ENCODE measurements around the gene ARHGDIA. TPM values are rescaled to one million over a fixed set of nuclear protein-coding genes. Genes with fewer than 3 reads are reported as not detected.

The ARHGDIA gene
- total RNA-seq, 2 donors from 2014 or later, result 874 to 929 TPM

DNA sequence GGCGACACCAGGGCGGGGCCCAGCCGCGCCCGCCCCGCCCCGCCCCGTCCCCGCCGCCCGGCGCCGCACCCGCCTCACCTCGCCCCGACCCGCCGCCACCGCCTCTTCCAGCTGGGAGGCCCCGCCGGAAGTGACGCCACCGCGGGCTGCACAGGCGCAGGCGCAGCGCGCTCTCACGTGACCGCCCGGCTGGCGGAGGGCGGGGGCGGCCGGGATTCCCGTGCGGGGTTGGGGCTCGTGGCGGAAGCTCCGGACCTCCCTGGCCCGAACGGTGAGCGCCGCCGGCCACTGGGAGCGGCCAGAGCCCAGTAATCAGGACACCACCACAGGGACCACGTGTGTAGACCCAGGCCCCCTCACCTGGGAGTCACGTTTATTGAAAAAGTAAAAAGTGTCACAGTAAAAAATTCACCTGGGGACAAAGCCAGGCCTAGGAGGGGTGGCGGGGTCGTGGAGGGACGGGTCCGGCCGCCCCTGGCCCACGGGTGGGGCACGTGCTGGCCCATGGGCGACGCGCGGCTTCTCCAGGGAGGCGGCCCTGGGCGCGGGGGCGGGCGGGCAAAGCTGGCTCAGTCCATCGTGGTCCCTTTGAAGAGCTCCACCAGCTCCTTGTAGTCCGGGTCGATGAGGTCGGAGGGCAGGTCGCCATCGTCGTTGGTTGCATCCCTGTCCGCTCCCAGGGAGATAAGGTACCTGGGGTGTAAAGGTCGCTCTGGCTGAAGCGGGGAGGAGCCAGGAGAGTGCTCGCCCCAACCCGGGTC lies 37.8 kb downstream of the ARHGDIA start, which contains the start of gene MCRIP1:
TSS of gene MCRIP1 (minus strand) at position 132 of the 761 bp plus-strand sequence. CDS start 8,785 bp downstream, outside the sequence.
- DNase-seq (ENCODE audit: low spot score) (peak; percentile 96), ATAC-seq (peak; percentile 90 to 92)
- H3K27ac Mint-ChIP-seq, result peak within 1 kb of the TSS; percentile 86 to 93
- H3K4me1 Mint-ChIP-seq (ENCODE audit: low read depth in 2 of 2), result peaks cover 26 to 35% of the 10 kb centered on the region in 2 donors
- no peaks in the 10 kb centered on the region for H3K27me3 Mint-ChIP-seq
- H3K9me3 Mint-ChIP-seq, result no peaks in the 10 kb centered on the region
- no peaks in the 10 kb centered on the region for H3K36me3 Mint-ChIP-seq
- H3K4me3 Mint-ChIP-seq, result peak within 1 kb of the TSS; percentile 91

DNA sequence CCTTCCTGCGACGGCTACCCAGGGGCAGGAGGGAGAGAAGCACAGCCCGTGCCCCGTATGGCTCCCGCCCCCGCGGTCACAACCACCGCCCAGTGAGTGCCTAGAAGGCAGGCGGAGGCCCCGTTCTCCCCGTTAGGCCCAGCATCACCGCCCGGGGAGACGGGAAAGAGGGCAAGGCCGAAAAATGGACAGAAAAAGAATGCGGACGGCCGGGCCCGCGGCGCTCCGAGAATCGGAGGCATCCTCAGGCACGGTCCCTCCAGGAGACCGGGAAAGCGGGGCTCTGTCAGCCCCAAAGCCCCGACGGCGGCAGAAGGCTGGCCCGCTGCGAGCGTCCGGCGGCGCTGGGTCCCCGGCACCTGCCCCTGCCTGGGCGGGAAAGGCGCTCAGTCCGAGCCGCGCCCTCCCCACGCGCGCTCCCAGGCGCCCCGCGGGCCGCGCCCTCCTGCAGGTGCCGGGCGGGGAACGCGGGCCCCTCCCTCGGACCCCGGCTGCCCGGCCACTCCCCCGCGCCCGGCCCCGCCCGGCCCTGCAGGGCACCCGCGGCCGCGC lies 38.5 kb downstream of the ARHGDIA start:
- no peaks in the 10 kb centered on the region for H3K36me3 Mint-ChIP-seq
- peak; percentile 28 to 51 for ATAC-seq
- H3K27ac Mint-ChIP-seq, result peak overlapping the region; percentile 86 to 93
- H3K9me3 Mint-ChIP-seq, result no peaks in the 10 kb centered on the region
- peak overlapping the region; percentile 91 for H3K4me3 Mint-ChIP-seq
- no peak for DNase-seq (ENCODE audit: low spot score)
- no peaks in the 10 kb centered on the region for H3K27me3 Mint-ChIP-seq
- H3K4me1 Mint-ChIP-seq (ENCODE audit: low read depth in 2 of 2), result peaks cover 24 to 33% of the 10 kb centered on the region in 2 donors

GRCh38 chr17:81831957-81832607 lies 39.1 kb downstream of the ARHGDIA start:
- H3K4me3 Mint-ChIP-seq, result peak overlapping the region; percentile 91
- H3K4me1 Mint-ChIP-seq (ENCODE audit: low read depth in 2 of 2), result peaks cover 22 to 30% of the 10 kb centered on the region in 2 donors
- H3K9me3 Mint-ChIP-seq, result no peaks in the 10 kb centered on the region
- ATAC-seq (peak; percentile 22 to 47), DNase-seq (ENCODE audit: low spot score) (peak; percentile 59)
- H3K27ac Mint-ChIP-seq, result peak overlapping the region; percentile 86 to 93
- no peaks in the 10 kb centered on the region for H3K36me3 Mint-ChIP-seq
- H3K27me3 Mint-ChIP-seq, result no peaks in the 10 kb centered on the region

DNA sequence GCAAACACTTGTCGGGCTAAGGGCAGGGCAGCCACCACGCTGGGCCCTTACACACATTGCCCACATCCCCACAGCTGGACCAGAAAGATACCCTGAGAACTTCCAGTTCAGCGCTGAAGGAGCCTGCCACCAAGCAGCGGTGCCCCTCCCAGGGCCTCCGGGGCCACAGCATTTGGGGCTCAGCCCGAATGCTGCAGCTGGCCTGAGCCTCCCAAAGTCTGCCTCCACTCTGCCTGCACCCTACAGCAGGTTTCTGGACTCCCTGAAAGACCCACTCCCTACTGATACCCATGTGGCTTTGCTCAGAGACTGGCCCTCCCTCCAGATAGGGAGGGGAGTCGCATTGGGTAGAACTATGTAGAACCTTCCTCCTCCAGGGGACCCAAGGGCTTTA lies 39.6 kb downstream of the ARHGDIA start:
- Mint-ChIP-seq H3K27ac (peak overlapping the region; percentile 86 to 93), H3K4me3 (peak overlapping the region; percentile 91), H3K4me1 (ENCODE audit: low read depth in 2 of 2) (peaks cover 22 to 30% of the 10 kb centered on the region in 2 donors), H3K9me3 (no peaks in the 10 kb centered on the region), H3K27me3 (no peaks in the 10 kb centered on the region), H3K36me3 (no peaks in the 10 kb centered on the region)
- ATAC-seq (no peak), DNase-seq (ENCODE audit: low spot score) (no peak)

DNA sequence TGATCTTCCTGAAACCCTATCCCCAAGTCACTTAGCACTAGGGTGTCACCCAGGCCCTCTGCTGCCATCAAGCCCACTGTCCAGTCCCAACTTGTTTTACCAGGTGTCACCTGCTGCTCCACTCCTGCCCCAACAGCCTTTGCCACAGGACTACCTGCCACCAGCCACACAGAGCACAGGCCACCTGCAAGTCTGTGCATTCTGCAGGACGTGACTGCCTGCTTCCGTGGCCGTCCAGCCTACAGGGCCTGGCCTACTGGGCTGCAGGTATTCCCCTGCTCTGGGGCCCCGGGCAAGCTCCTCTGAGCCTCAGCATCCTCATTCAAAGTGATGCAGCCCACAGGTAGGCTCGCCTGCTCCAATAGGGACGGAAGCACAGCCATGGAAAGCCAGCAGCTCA lies 41.3 kb downstream of the ARHGDIA start:
- H3K27me3 Mint-ChIP-seq, result no peaks in the 10 kb centered on the region
- peak overlapping the region in 1 of 2 donors; percentile 16 for H3K27ac Mint-ChIP-seq
- H3K36me3 Mint-ChIP-seq, result no peaks in the 10 kb centered on the region
- ATAC-seq (no peak), DNase-seq (ENCODE audit: low spot score) (no peak)
- no peaks in the 10 kb centered on the region for H3K9me3 Mint-ChIP-seq
- H3K4me1 Mint-ChIP-seq (ENCODE audit: low read depth in 2 of 2), result peaks cover 27 to 30% of the 10 kb centered on the region in 2 donors
- peak overlapping the region; percentile 12 for H3K4me3 Mint-ChIP-seq

GRCh38 chr17:81828656-81829055 lies 42.5 kb downstream of the ARHGDIA start:
- Mint-ChIP-seq H3K9me3 (no peaks in the 10 kb centered on the region), H3K36me3 (no peaks in the 10 kb centered on the region), H3K4me3 (peak overlapping the region; percentile 21), H3K27ac (no peak overlapping the region), H3K27me3 (no peaks in the 10 kb centered on the region), H3K4me1 (ENCODE audit: low read depth in 2 of 2) (peaks cover 26 to 30% of the 10 kb centered on the region in 2 donors)
- no peak for ATAC-seq
- peak; percentile 51 for DNase-seq (ENCODE audit: low spot score)

GRCh38 chr17:81825841-81826466 lies 45.2 kb downstream of the ARHGDIA start:
- H3K9me3 Mint-ChIP-seq, result no peaks in the 10 kb centered on the region
- peaks cover 14 to 15% of the 10 kb centered on the region in 2 donors for H3K4me1 Mint-ChIP-seq (ENCODE audit: low read depth in 2 of 2)
- no peaks in the 10 kb centered on the region for H3K27me3 Mint-ChIP-seq
- H3K4me3 Mint-ChIP-seq, result no peak overlapping the region
- H3K36me3 Mint-ChIP-seq, result no peaks in the 10 kb centered on the region
- DNase-seq (ENCODE audit: low spot score), result no peak
- no peak for ATAC-seq
- no peak overlapping the region for H3K27ac Mint-ChIP-seq

DNA sequence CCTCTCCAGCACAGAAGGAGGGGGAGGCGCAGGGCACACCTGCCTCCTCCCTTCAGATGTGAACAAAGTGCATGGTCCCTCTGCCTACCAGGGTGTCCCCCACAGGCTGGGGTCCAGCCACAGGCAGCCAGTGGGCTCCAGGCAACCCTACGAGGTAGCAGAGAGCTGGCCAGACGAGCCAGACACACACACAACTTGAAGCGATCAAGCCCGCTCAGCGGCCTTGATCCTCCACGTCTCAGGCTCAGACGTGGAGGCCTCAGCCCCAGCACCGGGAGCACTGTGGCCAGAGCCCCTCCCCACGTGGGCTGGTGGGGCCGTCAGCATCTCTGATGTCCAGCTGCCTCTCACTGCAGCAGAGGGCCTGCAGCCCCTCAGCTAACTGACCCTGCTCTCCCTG lies 46.5 kb downstream of the ARHGDIA start:
- Mint-ChIP-seq H3K4me3 (no peak overlapping the region), H3K27ac (no peak overlapping the region), H3K27me3 (no peaks in the 10 kb centered on the region), H3K9me3 (no peaks in the 10 kb centered on the region), H3K36me3 (no peaks in the 10 kb centered on the region), H3K4me1 (ENCODE audit: low read depth in 2 of 2) (peaks cover 9 to 10% of the 10 kb centered on the region in 2 donors)
- no peak for ATAC-seq
- DNase-seq (ENCODE audit: low spot score), result no peak

DNA sequence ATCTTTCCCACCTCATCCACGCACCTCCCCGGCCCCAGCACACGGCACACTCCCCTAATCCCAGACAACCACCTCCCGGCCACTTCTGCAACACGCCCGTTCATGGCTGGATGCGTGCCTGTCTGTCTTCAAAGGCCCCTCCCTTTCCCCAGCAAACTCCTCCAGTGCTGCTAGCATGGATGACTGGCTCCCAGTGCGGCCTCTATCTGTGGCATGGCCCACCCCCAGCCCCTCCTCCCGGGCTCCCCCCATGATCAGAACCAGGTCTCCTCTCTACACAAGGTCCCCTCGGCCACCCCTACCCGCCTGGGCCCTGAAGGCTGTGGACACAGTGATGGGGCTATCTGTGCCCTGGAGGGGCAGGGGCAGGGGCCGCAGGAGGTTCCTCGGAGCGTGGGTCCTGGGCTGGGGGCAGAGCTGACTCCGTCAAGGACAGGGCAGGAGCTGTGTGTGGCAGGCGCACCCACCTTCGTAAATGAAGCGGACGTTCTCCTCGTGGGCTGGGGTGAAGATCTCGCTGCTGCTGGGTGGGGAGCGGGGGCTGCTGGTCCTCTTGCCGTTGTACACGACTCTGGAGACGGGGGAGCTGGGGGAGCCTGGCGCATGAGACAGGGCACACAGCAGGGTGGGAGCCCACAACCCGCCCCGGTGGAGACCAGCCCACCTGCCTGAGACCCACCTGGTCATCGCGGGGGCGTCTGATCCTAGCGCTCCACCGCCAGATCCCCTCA lies 47.2 kb downstream of the ARHGDIA start:
- Mint-ChIP-seq H3K9me3 (no peaks in the 10 kb centered on the region), H3K36me3 (no peaks in the 10 kb centered on the region), H3K4me1 (ENCODE audit: low read depth in 2 of 2) (peaks cover 6 to 9% of the 10 kb centered on the region in 2 donors), H3K4me3 (no peak overlapping the region), H3K27ac (no peak overlapping the region), H3K27me3 (no peaks in the 10 kb centered on the region)
- no peak for DNase-seq (ENCODE audit: low spot score)
- no peak for ATAC-seq

DNA sequence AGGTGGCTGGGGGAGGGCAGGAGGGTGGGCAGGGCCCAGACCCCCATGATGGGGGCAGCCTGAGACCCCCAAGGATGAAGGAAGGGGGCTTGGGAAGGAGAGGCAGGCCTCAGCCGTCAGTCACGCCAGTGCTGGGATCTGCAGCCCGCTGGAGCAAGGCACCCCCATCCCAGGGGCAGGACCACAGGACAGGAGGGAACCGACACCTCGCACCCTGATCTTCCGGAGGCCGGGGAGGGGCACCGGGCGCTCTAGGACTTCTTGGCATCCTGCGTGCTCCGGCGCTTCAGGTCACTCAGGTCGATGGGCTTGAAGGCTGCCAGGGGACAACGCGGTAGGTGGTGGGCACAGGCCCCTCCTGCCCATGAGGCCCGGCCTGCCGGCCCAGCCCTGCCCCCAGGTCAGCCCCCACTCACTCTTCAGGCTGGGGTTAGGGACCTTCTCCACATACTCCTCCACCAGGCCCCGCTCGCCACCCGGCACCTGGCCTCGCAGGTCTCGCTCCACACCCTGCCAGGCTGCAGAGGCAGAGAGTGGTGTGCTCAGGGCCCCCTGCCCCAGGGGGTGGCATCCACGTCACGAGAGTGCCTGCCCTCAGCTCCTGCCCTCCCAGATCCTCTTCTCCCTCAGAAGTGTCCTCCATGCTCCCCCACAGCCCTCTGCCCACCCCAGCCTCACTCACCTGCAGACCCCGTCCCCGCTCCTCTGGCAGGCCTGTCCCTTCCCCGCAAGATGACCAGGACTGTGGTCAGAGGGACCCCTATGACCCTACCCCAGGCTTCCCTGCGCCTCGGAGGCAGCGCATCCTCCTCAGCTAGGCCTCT lies 47.9 kb downstream of the ARHGDIA start:
- H3K36me3 Mint-ChIP-seq, result no peaks in the 10 kb centered on the region
- no peak for DNase-seq (ENCODE audit: low spot score)
- H3K4me3 Mint-ChIP-seq, result no peak overlapping the region
- peak in 1 of 2 donors; percentile 11 for ATAC-seq
- peaks cover 0 to 6% of the 10 kb centered on the region in 2 donors for H3K4me1 Mint-ChIP-seq (ENCODE audit: low read depth in 2 of 2)
- H3K27ac Mint-ChIP-seq, result no peak overlapping the region
- H3K27me3 Mint-ChIP-seq, result no peaks in the 10 kb centered on the region
- no peaks in the 10 kb centered on the region for H3K9me3 Mint-ChIP-seq

DNA sequence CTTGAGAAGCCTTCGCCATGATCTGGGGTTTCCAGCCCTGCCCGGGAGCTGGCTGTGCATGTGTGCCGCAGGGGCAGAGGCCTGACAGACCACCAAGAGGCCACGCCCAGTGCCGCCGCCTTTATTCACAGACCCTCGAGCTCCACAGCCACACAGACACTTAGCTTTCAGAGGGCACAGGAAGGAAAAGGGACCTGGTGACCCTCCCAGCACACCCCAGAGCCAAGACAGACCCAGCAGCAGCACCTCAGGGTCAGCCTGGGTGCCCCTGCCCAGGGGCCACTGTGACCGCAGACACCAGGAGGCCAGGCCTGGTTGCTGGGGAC lies 48.9 kb downstream of the ARHGDIA start:
- Mint-ChIP-seq H3K36me3 (no peaks in the 10 kb centered on the region), H3K27ac (no peak overlapping the region)

GRCh38 chr17:81821603-81822311 lies 49.4 kb downstream of the ARHGDIA start:
- Mint-ChIP-seq H3K27me3 (peaks cover 0 to 7% of the 10 kb centered on the region in 2 donors), H3K4me3 (no peak overlapping the region), H3K9me3 (no peaks in the 10 kb centered on the region), H3K27ac (no peak overlapping the region), H3K36me3 (no peaks in the 10 kb centered on the region), H3K4me1 (ENCODE audit: low read depth in 2 of 2) (peaks cover 0 to 6% of the 10 kb centered on the region in 2 donors)
- DNase-seq (ENCODE audit: low spot score) (no peak), ATAC-seq (peak; percentile 26 to 46)

More for the DNA sequence above, 48.9 kb downstream of the ARHGDIA start:
- H3K4me3 Mint-ChIP-seq, result no peak overlapping the region
- H3K4me1 Mint-ChIP-seq (ENCODE audit: low read depth in 2 of 2), result peaks cover 0 to 6% of the 10 kb centered on the region in 2 donors
- no peaks in the 10 kb centered on the region for H3K9me3 Mint-ChIP-seq
- H3K27me3 Mint-ChIP-seq, result peaks cover 0 to 5% of the 10 kb centered on the region in 2 donors
- DNase-seq (ENCODE audit: low spot score) (no peak), ATAC-seq (no peak)
